NB4 (cell line): ENCODE results near the gene AUTS2.

Experiments used
- DNase-seq: peaks from one replicate; pipeline ENCODE4 v3.0.0; 2010; ENCODE audit warnings: low read depth
- H3K4me3 ChIP-seq: one replicate; pipeline ENCODE4 v1.5.1; 2011; ENCODE audit warnings: mild to moderate bottlenecking, low read depth, low read length, moderate library complexity
- MYC ChIP-seq: IDR thresholded peaks from 2 replicates; pipeline ENCODE4 v1.6.1; 2011; ENCODE audit warnings: low read depth, low read length
- POLR2A ChIP-seq: IDR thresholded peaks from 2 replicates; pipeline ENCODE4 v1.6.1; 2011; ENCODE audit warnings: mild to moderate bottlenecking; ENCODE audit not compliant: insufficient read length; ENCODE audit errors: extremely low read depth
- TF ChIP-seq, protein P1 (sequence below): IDR thresholded peaks from one replicate; pipeline ENCODE4 v1.5.1; 2012; ENCODE audit warnings: low read depth, low read length
- TF ChIP-seq, protein P2 (sequence below): IDR thresholded peaks from 2 replicates; pipeline ENCODE4 v1.6.1; 2011; ENCODE audit warnings: low read depth, low read length

Gene AUTS2

DNA sequence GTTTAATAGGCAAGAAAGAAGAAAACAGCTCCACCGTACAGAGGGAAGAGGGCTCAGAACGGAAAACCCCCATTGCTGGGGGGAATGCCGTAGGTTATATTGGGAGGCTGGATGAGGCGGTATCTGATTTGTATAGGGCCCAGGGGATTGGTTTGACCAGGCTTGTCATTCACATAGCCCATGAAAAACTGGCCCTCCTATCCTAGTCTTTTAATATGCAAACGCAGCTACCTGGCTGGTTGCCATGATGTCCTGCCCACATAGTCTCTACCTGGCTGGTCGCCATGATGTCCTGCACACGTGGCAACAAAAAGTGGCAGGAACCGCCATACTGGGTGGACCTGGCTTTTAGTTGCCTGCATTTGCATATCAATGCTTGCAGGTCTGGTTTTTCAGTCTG lies 84.7 kb downstream of the AUTS2 start:
- H3K4me3 ChIP-seq = no peak overlapping the region
- no peak for TF ChIP-seq POLR2A
- no peak for TF ChIP-seq MYC
- TF ChIP-seq, protein P1, sequence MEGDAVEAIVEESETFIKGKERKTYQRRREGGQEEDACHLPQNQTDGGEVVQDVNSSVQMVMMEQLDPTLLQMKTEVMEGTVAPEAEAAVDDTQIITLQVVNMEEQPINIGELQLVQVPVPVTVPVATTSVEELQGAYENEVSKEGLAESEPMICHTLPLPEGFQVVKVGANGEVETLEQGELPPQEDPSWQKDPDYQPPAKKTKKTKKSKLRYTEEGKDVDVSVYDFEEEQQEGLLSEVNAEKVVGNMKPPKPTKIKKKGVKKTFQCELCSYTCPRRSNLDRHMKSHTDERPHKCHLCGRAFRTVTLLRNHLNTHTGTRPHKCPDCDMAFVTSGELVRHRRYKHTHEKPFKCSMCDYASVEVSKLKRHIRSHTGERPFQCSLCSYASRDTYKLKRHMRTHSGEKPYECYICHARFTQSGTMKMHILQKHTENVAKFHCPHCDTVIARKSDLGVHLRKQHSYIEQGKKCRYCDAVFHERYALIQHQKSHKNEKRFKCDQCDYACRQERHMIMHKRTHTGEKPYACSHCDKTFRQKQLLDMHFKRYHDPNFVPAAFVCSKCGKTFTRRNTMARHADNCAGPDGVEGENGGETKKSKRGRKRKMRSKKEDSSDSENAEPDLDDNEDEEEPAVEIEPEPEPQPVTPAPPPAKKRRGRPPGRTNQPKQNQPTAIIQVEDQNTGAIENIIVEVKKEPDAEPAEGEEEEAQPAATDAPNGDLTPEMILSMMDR = no peak
- no peak for DNase-seq

DNA sequence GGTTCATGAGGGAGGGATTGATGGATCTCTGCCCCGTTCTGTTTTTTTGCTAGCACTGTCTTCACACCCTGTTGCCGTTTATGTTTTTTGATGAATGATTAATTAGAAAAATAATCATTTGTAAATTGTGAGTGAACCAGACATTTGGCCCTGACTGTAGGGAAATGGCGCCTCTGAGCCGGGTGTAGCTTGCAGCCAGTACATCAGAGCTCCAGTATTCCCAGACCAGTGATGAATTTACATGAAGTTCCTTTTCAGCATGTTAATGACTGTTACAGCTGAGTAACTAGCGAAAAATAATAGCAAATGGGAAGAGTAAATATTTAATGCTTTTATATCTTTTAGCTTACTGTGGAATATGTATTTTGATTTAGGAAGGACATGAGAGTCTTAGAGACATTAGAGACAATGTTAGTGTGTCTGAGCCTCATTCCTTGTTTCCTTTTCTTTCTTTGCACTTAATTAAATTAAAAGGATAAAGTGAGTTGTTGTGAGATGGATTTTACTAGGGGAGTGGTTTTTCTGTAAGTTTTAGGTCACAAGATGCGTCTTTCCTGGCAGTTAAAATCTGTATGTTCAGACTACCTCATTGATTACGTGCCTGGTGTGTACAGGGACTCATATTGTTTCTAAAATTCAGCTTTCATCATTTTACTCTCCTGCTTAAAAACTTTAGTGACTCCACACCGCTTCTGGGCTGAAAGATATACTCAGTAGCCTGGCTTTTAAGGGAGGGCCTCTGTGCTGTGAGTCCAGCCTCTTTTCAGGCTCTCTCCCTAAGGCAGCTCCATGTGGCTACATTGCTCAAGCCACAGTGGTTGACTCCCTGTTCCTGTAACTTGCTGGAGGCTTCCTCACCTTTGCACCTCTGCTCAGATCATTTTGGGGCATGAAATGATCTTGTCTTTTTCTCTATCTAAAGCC lies 86.4 kb downstream of the AUTS2 start:
- TF ChIP-seq, protein P1 = no peak
- TF ChIP-seq POLR2A (no peak), MYC (no peak)
- TF ChIP-seq, protein P2, sequence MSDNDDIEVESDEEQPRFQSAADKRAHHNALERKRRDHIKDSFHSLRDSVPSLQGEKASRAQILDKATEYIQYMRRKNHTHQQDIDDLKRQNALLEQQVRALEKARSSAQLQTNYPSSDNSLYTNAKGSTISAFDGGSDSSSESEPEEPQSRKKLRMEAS = no peak
- DNase-seq = peak; percentile 89
- H3K4me3 ChIP-seq = peak overlapping the region; percentile 6

DNA sequence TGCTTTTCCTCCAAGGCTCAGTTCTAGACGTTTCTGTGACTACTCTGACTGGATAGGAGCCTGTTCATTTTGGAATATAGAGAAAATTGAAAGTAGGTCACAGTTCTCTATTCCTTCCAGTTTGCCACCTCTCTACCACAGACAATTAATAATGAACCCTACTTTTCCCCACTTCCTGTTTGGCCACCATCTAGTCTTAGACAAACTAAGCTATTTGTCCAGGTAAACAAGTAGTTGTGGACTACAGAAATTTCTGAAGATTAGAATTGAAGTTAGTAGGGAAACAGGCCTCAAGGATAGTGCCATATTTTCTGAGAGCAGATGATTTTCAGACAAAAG lies 87.0 kb downstream of the AUTS2 start:
- DNase-seq = no peak
- TF ChIP-seq, protein P2 = no peak
- H3K4me3 ChIP-seq = no peak overlapping the region

DNA sequence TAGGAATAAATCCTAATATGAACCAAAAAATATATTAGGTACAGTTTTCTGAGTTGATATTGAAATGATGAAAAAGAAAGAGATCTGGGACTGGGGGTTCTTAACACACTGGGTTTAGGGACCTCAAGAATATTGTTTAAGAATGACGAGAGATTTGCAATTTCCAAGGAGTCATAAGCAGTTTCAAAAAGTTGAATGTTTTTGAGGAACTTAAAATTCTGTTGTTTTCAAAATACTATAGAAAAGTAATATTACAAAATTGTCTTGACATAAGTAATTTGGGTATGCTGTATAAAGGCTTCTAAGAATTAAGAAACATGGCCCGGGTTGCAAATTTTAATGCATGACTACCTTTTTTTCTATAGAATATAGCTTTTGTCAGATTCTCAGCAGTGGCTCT lies 88.1 kb downstream of the AUTS2 start:
- H3K4me3 ChIP-seq = no peak overlapping the region
- no peak for DNase-seq
- no peak for TF ChIP-seq POLR2A

DNA sequence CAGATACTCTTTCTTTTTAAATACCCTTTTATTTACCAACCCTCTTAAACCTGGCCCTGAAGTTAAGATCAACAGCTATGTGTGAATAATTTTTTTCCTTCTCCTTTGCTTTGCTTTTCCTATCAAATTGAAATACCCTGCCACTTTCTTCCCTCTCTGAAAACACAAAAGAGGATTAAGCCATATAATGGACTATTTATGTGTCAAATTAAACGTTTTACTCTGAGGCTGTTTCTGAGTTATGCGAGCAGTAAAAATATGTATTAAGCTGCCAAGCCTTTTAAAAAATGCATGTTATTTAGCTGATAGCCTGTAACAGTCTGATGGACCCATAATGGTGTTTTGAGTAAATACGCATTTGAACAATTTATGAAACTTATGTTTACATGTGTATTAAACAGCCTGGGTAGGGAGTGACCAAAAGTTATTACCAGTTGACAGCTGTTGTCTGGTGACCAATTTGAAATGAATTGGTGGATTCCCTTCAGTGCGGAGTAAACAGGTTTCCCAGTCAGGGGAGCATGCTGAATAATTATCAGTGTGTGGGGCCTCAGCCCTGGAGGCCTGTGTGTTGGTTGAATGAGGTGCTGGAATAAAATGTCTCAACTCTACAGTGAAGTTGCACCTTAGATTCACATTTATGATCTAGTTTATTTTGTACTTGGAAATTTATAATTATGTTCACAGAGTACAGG lies 89.6 kb downstream of the AUTS2 start:
- no peak for DNase-seq
- no peak overlapping the region for H3K4me3 ChIP-seq
- TF ChIP-seq POLR2A (no peak), MYC (no peak)
- TF ChIP-seq, protein P1 = no peak
- TF ChIP-seq, protein P2 = no peak

DNA sequence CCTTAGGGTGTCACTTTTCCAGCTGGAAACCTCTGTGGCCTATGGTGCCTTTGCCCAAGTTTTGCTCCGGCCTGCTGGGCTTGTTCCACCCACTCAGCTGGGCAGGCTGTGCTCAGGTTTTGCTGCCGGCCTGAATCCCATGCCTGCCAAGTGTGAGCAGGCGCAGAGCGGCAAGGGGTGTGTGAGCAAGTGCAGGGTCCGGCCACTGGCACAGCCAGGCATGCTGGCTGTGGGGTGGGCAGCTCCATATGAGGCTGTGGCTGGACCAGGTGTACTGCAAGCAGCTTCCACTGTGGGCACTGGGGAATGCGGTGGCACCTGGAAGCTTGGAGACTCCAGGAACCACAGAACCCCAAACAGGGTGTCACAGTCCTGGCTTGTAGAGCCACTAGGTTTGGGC lies 92.1 kb downstream of the AUTS2 start:
- H3K4me3 ChIP-seq = no peak overlapping the region
- no peak for DNase-seq
- no peak for TF ChIP-seq MYC
- no peak for TF ChIP-seq POLR2A
- TF ChIP-seq, protein P2 = no peak
- TF ChIP-seq, protein P1 = no peak
